ENCODE measurements around the gene ZBED1.

Gene ZBED1

GRCh38 chrX:2452317-2452784 lies 48.4 kb downstream of the ZBED1 start:
- peaks cover 30% of the 10 kb centered on the region for H3K36me3 Mint-ChIP-seq (ENCODE audit: low read depth)
- no peaks in the 10 kb centered on the region for H3K27me3 Mint-ChIP-seq
- no peak overlapping the region for H3K4me3 Mint-ChIP-seq
- H3K9me3 Mint-ChIP-seq = no peaks in the 10 kb centered on the region
- no peak for DNase-seq
- no peak overlapping the region for H3K27ac Mint-ChIP-seq
- H3K4me1 Mint-ChIP-seq (ENCODE audit: low read depth) = peaks cover 11% of the 10 kb centered on the region

GRCh38 chrX:2451501-2452316 lies 49.1 kb downstream of the ZBED1 start:
- no peaks in the 10 kb centered on the region for H3K9me3 Mint-ChIP-seq
- no peak for DNase-seq
- no peak overlapping the region for H3K4me3 Mint-ChIP-seq
- peaks cover 36% of the 10 kb centered on the region for H3K36me3 Mint-ChIP-seq (ENCODE audit: low read depth)
- H3K27ac Mint-ChIP-seq = no peak overlapping the region
- peaks cover 11% of the 10 kb centered on the region for H3K4me1 Mint-ChIP-seq (ENCODE audit: low read depth)
- no peaks in the 10 kb centered on the region for H3K27me3 Mint-ChIP-seq

GRCh38 chrX:2450681-2451080 lies 50.1 kb downstream of the ZBED1 start:
- no peak overlapping the region for H3K4me3 Mint-ChIP-seq
- H3K9me3 Mint-ChIP-seq = no peaks in the 10 kb centered on the region
- no peak overlapping the region for H3K27ac Mint-ChIP-seq
- H3K4me1 Mint-ChIP-seq (ENCODE audit: low read depth) = peaks cover 11% of the 10 kb centered on the region
- no peaks in the 10 kb centered on the region for H3K27me3 Mint-ChIP-seq
- peaks cover 39% of the 10 kb centered on the region for H3K36me3 Mint-ChIP-seq (ENCODE audit: low read depth)
- no peak for DNase-seq

- Mint-ChIP-seq H3K27me3 (no peaks in the 10 kb centered on the region), H3K4me1 (ENCODE audit: low read depth) (peaks cover 11% of the 10 kb centered on the region), H3K4me3 (no peak overlapping the region), H3K36me3 (ENCODE audit: low read depth) (peaks cover 36% of the 10 kb centered on the region), H3K9me3 (no peaks in the 10 kb centered on the region), H3K27ac (no peak overlapping the region)
- DNase-seq = no peak
Measured at GRCh38 chrX:2449135-2449886, 51.5 kb downstream of the ZBED1 start.

- no peak for DNase-seq
- Mint-ChIP-seq H3K27ac (no peak overlapping the region), H3K4me1 (ENCODE audit: low read depth) (peaks cover 11% of the 10 kb centered on the region), H3K9me3 (no peaks in the 10 kb centered on the region), H3K4me3 (no peak overlapping the region), H3K36me3 (ENCODE audit: low read depth) (peaks cover 33% of the 10 kb centered on the region), H3K27me3 (no peaks in the 10 kb centered on the region)
Measured at GRCh38 chrX:2447484-2447883, 53.3 kb downstream of the ZBED1 start.

- Mint-ChIP-seq H3K27me3 (no peaks in the 10 kb centered on the region), H3K4me3 (no peak overlapping the region), H3K9me3 (no peaks in the 10 kb centered on the region), H3K27ac (no peak overlapping the region), H3K36me3 (ENCODE audit: low read depth) (peaks cover 27% of the 10 kb centered on the region), H3K4me1 (ENCODE audit: low read depth) (peaks cover 8% of the 10 kb centered on the region)
- no peak for DNase-seq
Measured at GRCh38 chrX:2446815-2447214, 54.0 kb downstream of the ZBED1 start.

GRCh38 chrX:2445662-2446623 lies 54.8 kb downstream of the ZBED1 start:
- H3K36me3 Mint-ChIP-seq (ENCODE audit: low read depth) = peaks cover 35% of the 10 kb centered on the region
- no peaks in the 10 kb centered on the region for H3K9me3 Mint-ChIP-seq
- no peaks in the 10 kb centered on the region for H3K27me3 Mint-ChIP-seq
- H3K4me1 Mint-ChIP-seq (ENCODE audit: low read depth) = peaks cover 2% of the 10 kb centered on the region
- DNase-seq = no peak
- no peak overlapping the region for H3K4me3 Mint-ChIP-seq
- no peak overlapping the region for H3K27ac Mint-ChIP-seq

- Mint-ChIP-seq H3K4me1 (ENCODE audit: low read depth) (no peaks in the 10 kb centered on the region), H3K4me3 (no peak overlapping the region), H3K27ac (no peak overlapping the region), H3K9me3 (no peaks in the 10 kb centered on the region), H3K27me3 (no peaks in the 10 kb centered on the region), H3K36me3 (ENCODE audit: low read depth) (peaks cover 53% of the 10 kb centered on the region)
- DNase-seq = no peak
Measured at GRCh38 chrX:2442694-2443093, 58.1 kb downstream of the ZBED1 start.

GRCh38 chrX:2441466-2441865 lies 59.3 kb downstream of the ZBED1 start:
- Mint-ChIP-seq H3K27ac (no peak overlapping the region), H3K27me3 (no peaks in the 10 kb centered on the region), H3K4me3 (no peak overlapping the region), H3K4me1 (ENCODE audit: low read depth) (no peaks in the 10 kb centered on the region), H3K9me3 (no peaks in the 10 kb centered on the region), H3K36me3 (ENCODE audit: low read depth) (peaks cover 49% of the 10 kb centered on the region)
- DNase-seq = no peak

GRCh38 chrX:2439613-2440012 lies 61.2 kb downstream of the ZBED1 start:
- H3K27ac Mint-ChIP-seq = no peak overlapping the region
- no peak overlapping the region for H3K4me3 Mint-ChIP-seq
- no peaks in the 10 kb centered on the region for H3K27me3 Mint-ChIP-seq
- H3K9me3 Mint-ChIP-seq = no peaks in the 10 kb centered on the region
- DNase-seq = no peak
- H3K36me3 Mint-ChIP-seq (ENCODE audit: low read depth) = peaks cover 57% of the 10 kb centered on the region
- H3K4me1 Mint-ChIP-seq (ENCODE audit: low read depth) = peaks cover 4% of the 10 kb centered on the region
